ENCODE results near the gene NT5DC2. TPM values are rescaled to one million over a fixed set of nuclear protein-coding genes. Genes with fewer than 3 reads are reported as not detected.

The NT5DC2 gene
- total and polyA plus RNA-seq, 7 donors: 9.0 to 32.8 (median 15.7) TPM

Small RNAs within 50 kb of the gene (small RNA-seq; reads per million reads assigned to genes)
- gene RNU6-856P (0 reads per million in 3 donors), gene RNU6ATAC16P (0 reads per million in 3 donors)

Other genes with a start within 250 kb of the NT5DC2 start
- gene GLYCTK, start 246.0 kb downstream of the NT5DC2 start, total RNA-seq: 1 to 10 TPM; 1.6 to 4.6 (median 3.8) TPM
- 10 to 100 TPM; 20.4 to 48.2 (median 48.1) TPM for gene GLYCTK, start 246.0 kb downstream of the NT5DC2 start, polyA plus RNA-seq
- gene DNAH1, start 217.5 kb downstream of the NT5DC2 start, total RNA-seq: 1 to 10 TPM; 2.3 to 8.6 (median 6.1) TPM
- 1 to 10 TPM; 1.2 to 7.7 (median 1.4) TPM for gene DNAH1, start 217.5 kb downstream of the NT5DC2 start, polyA plus RNA-seq
- 10 to 100 TPM; 46.0 to 59.5 (median 52.0) TPM for gene BAP1, start 123.8 kb downstream of the NT5DC2 start, total RNA-seq
- 10 to 100 TPM; 47.2 to 83.0 (median 50.5) TPM for gene BAP1, start 123.8 kb downstream of the NT5DC2 start, polyA plus RNA-seq
- gene PHF7, start 123.2 kb downstream of the NT5DC2 start, total RNA-seq: 10 to 100 TPM in 3 of 4 donors, 1 to 10 TPM in 1; 8.9 to 14.1 (median 11.9) TPM
- 10 to 100 TPM in 1 of 3 donors, 1 to 10 TPM in 2; 5.3 to 10.5 (median 9.0) TPM for gene PHF7, start 123.2 kb downstream of the NT5DC2 start, polyA plus RNA-seq
- gene SEMA3G, start 88.8 kb downstream of the NT5DC2 start, total RNA-seq: 1 to 10 TPM; 2.6 to 5.4 (median 4.3) TPM
- 1 to 10 TPM in 1 of 3 donors, under 1 TPM in 2; 0.23 to 7.4 (median 0.60) TPM for gene SEMA3G, start 88.8 kb downstream of the NT5DC2 start, polyA plus RNA-seq
- gene TNNC1, start 79.8 kb downstream of the NT5DC2 start, total RNA-seq: 1 to 10 TPM in 1 of 4 donors, under 1 TPM in 1, not detected in 2; 0.99 to 2.9 TPM
- gene TNNC1, start 79.8 kb downstream of the NT5DC2 start, polyA plus RNA-seq: 10 to 100 TPM in 2 of 3 donors, 1 to 10 TPM in 1; 2.6 to 34.2 (median 23.6) TPM
- gene NISCH, start 78.3 kb downstream of the NT5DC2 start, total RNA-seq: 100 to 1,000 TPM in 1 of 4 donors, 10 to 100 TPM in 3; 53.5 to 113 (median 68.4) TPM
- gene NISCH, start 78.3 kb downstream of the NT5DC2 start, polyA plus RNA-seq: 10 to 100 TPM; 14.3 to 47.4 (median 18.0) TPM
- 100 to 1,000 TPM in 3 of 4 donors, 10 to 100 TPM in 1; 92.0 to 138 (median 120) TPM for gene STAB1, start 38.5 kb downstream of the NT5DC2 start, total RNA-seq
- 10 to 100 TPM; 18.0 to 63.0 (median 58.5) TPM for gene STAB1, start 38.5 kb downstream of the NT5DC2 start, polyA plus RNA-seq
- gene UQCC5, start 2.7 kb upstream of the NT5DC2 start, total RNA-seq: 1 to 10 TPM in 3 of 4 donors, under 1 TPM in 1; 0.54 to 2.9 (median 1.9) TPM
- gene UQCC5, start 2.7 kb upstream of the NT5DC2 start, polyA plus RNA-seq: 10 to 100 TPM in 2 of 3 donors, 1 to 10 TPM in 1; 7.8 to 15.6 (median 11.8) TPM
- 10 to 100 TPM; 82.8 to 94.2 (median 90.1) TPM for gene PBRM1, start 152.1 kb upstream of the NT5DC2 start, total RNA-seq
- gene PBRM1, start 152.1 kb upstream of the NT5DC2 start, polyA plus RNA-seq: 10 to 100 TPM in 1 of 3 donors, 1 to 10 TPM in 2; 8.4 to 19.8 (median 9.9) TPM
- gene GNL3, start 152.2 kb upstream of the NT5DC2 start, total RNA-seq: 10 to 100 TPM; 22.4 to 42.5 (median 36.2) TPM
- 10 to 100 TPM; 34.2 to 76.6 (median 39.8) TPM for gene GNL3, start 152.2 kb upstream of the NT5DC2 start, polyA plus RNA-seq
- gene GLT8D1, start 171.9 kb upstream of the NT5DC2 start, total RNA-seq: 10 to 100 TPM; 31.5 to 47.4 (median 35.7) TPM
- gene GLT8D1, start 171.9 kb upstream of the NT5DC2 start, polyA plus RNA-seq: 10 to 100 TPM in 2 of 3 donors, 1 to 10 TPM in 1; 9.2 to 29.4 (median 11.4) TPM
- 100 to 1,000 TPM in 3 of 4 donors, 10 to 100 TPM in 1; 62.0 to 140 (median 109) TPM for gene SPCS1, start 172.2 kb upstream of the NT5DC2 start, total RNA-seq
- gene SPCS1, start 172.2 kb upstream of the NT5DC2 start, polyA plus RNA-seq: 100 to 1,000 TPM in 2 of 3 donors, 10 to 100 TPM in 1; 96.1 to 191 (median 113) TPM
- 10 to 100 TPM; 17.1 to 19.4 (median 19.0) TPM for gene NEK4, start 237.1 kb upstream of the NT5DC2 start, total RNA-seq
- 10 to 100 TPM in 2 of 3 donors, 1 to 10 TPM in 1; 7.4 to 11.4 (median 10.7) TPM for gene NEK4, start 237.1 kb upstream of the NT5DC2 start, polyA plus RNA-seq
- gene ITIH1, start 243.7 kb upstream of the NT5DC2 start, total RNA-seq: not detected
- under 1 TPM in 1 of 3 donors, not detected in 2; 0.85 TPM for gene ITIH1, start 243.7 kb upstream of the NT5DC2 start, polyA plus RNA-seq

All from sigmoid colon (tissue), 7 donors.